ENCODE measurements around the gene TBX3.

DNA sequence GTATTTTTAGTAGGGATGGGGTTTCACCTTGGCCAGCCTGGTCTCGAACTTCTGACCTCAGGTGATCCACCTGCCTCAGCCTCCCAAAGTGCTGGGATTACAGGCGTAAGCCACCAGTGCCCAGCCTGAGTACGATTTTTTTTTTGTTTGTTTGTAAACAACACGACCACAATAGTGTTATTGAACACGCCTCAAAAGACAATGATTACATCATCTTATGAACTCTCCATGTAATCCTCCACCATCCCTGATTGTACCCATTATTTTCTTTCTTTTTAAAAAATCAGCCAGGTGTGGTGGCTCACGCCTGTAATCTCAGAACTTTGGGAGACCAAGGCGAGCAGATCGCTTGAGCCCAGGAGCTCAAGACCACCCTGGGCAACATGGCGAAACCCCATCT lies 25.1 kb upstream of the TBX3 start:
- TF ChIP-seq POLR2AphosphoS5 (IDR thresholded peaks at IDR 0.05; ENCODE audit: low read length): no peak
- TF ChIP-seq CREB1 (IDR thresholded peaks at IDR 0.05; ENCODE audit: low read depth): no peak
- no peak for TF ChIP-seq TCF12 (IDR thresholded peaks at IDR 0.05; ENCODE audit: low read depth, low read length)
- TF ChIP-seq, protein P1, sequence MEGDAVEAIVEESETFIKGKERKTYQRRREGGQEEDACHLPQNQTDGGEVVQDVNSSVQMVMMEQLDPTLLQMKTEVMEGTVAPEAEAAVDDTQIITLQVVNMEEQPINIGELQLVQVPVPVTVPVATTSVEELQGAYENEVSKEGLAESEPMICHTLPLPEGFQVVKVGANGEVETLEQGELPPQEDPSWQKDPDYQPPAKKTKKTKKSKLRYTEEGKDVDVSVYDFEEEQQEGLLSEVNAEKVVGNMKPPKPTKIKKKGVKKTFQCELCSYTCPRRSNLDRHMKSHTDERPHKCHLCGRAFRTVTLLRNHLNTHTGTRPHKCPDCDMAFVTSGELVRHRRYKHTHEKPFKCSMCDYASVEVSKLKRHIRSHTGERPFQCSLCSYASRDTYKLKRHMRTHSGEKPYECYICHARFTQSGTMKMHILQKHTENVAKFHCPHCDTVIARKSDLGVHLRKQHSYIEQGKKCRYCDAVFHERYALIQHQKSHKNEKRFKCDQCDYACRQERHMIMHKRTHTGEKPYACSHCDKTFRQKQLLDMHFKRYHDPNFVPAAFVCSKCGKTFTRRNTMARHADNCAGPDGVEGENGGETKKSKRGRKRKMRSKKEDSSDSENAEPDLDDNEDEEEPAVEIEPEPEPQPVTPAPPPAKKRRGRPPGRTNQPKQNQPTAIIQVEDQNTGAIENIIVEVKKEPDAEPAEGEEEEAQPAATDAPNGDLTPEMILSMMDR (IDR thresholded peaks at IDR 0.05 in 2 of 3, conservative IDR thresholded peaks at IDR 0.05 in 1 of 3; ENCODE audit: control insufficient read depth in 2 of 3, extremely low read depth in 1 of 3, insufficient read depth in 1 of 3, low read depth in 3 of 3, low read length in 3 of 3): no peak
- TF ChIP-seq HDAC2 (IDR thresholded peaks at IDR 0.05): no peak
- TF ChIP-seq FOXM1 (IDR thresholded peaks at IDR 0.05; ENCODE audit: low read depth, low read length): no peak
- TF ChIP-seq, protein P2, sequence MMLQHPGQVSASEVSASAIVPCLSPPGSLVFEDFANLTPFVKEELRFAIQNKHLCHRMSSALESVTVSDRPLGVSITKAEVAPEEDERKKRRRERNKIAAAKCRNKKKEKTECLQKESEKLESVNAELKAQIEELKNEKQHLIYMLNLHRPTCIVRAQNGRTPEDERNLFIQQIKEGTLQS (IDR thresholded peaks at IDR 0.05; ENCODE audit: borderline replicate concordance, extremely low read depth, low read depth, low read length): no peak
- no peak for TF ChIP-seq ZNF207 (IDR thresholded peaks at IDR 0.05; ENCODE audit: borderline replicate concordance)
